Embryonic facial prominence (tissue), 1 donor: ENCODE measurements around the gene LRRFIP1.

ENCODE experiments used
- DNase-seq: peaks from one replicate; pipeline ENCODE4 v3.0.0-alpha.2; 2016; ENCODE audit errors: extremely low spot score

The LRRFIP1 gene

DNA sequence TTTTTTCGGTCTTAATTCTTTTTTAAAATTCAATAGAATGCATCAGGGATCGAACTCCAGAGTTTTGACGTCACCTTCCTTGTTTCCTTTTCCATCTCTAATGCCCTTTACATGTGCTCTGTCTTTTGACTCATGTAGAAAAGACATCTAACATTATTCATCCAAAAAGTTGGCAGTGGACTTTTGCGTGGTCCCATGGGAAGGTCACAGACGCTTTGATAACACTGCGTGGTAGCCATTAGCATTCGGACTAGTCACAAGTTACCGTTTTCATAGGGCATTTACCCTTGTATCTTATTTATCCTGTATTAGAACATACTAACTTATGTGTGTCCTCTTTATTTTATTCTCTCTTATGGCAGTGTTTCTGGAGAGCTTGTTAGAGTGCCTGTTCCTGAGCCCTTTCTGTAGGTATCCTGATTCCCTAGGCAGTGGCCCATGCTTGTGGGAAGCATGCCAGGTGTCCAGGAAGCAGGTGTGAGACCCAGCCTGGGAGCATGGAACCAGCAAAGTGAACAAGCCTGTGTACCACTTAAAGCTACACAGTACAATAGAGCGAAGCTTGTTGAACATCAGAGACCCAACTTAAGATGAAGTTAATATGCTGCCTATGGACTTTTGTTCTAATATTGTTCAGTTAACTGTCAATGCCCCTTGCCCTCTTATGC lies 97.6 kb downstream of the LRRFIP1 start:
- DNase-seq, result no peak

- DNase-seq, result no peak
These were observed 98.3 kb downstream of the LRRFIP1 start for GRCh38 chr2:237725661-237726060.

DNA sequence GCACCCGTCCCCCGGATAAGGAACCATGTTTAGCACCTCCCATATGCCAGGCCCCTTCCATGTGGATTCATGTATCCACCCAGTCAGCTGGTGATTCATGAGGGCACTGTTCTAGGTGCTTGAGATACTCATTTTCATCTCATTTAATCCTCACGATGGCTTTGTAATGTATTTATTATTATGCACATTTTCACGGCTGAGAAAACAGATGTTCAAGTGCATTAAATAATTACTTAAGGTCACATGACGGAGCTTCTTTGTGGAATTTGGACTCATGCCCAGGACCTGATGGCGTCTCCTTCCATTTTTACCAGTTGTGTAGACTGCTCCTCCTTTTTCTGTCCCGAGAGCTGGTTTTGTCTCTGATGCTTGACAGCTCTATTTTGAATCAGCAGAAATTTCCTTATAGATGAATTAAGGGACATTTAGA lies 99.0 kb downstream of the LRRFIP1 start:
- no peak for DNase-seq

GRCh38 chr2:237727363-237727762 lies 100.0 kb downstream of the LRRFIP1 start:
- no peak for DNase-seq

- DNase-seq, result no peak
These were observed 102.5 kb downstream of the LRRFIP1 start for GRCh38 chr2:237729681-237730475.

GRCh38 chr2:237731663-237732062 lies 104.3 kb downstream of the LRRFIP1 start:
- no peak for DNase-seq

DNA sequence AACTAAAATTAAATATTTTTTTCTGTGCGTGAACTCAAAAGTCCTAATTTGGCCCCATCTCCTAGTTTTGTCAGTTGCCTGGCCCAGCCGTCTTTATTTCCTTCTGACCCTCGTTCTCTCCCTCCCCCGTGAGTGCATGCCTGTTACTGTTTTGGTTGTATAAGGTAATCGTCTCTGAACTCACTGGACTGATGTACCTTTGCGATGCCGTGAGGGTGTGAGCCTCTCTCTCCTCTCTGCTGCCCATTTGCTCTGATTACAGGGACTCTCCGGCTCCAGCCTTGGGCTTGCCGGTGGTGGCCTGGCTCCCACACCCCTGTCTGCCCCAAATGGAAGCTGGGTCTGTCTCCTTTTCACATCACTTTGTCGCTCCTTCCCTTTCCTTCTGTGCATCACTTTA lies 104.7 kb downstream of the LRRFIP1 start:
- DNase-seq, result no peak

DNA sequence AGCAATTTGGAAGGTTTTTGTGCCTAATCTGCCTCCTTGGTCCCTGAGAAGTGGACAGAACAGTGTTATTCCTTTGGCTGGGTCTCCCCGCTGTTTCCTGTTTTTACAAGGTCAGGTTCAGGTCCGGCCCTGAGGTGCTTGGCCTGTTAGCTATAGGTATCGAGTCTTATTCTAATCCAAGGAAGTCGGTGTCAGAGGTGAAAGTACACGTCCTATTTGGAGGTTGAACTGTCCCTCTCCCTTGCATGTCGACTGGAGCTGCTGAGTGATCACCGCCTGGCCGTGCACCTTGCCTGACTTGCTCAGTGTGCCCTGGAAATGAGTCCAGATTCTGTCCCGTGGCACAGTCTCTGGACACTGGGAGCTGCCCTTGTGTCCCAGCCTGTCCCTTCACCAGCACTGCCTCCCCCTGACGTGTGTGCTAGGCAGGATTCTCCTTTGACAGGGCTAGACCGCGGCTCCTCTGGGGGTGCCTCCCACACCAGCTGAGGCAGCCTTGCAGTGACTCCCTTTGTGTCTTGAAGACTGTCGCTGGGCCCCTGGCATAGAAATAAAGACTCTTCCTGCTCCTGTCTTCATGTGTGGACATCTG lies 105.5 kb downstream of the LRRFIP1 start:
- no peak for DNase-seq

GRCh38 chr2:237733677-237734300 lies 106.4 kb downstream of the LRRFIP1 start:
- DNase-seq, result no peak

- DNase-seq, result no peak
These were observed 107.7 kb downstream of the LRRFIP1 start for GRCh38 chr2:237734905-237735623.

DNA sequence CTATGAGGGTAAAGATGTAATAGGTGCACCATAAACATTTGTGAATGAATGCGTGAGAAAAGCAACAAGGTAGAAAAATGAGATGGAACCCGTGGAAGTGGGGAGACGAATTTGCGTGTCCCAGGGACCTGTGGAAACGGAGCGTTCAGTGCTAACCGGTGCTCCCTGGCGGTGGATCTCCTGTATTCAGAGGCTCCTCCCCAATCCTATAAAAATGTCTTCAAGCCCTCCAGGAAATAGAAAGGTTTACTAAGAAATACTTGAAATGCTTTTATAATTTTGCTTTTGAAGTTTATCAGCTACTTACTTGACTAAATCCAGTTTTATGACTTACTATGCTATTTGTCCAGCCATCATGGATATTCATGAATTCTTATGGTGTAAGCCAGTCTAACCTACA lies 108.4 kb downstream of the LRRFIP1 start:
- DNase-seq, result no peak

DNA sequence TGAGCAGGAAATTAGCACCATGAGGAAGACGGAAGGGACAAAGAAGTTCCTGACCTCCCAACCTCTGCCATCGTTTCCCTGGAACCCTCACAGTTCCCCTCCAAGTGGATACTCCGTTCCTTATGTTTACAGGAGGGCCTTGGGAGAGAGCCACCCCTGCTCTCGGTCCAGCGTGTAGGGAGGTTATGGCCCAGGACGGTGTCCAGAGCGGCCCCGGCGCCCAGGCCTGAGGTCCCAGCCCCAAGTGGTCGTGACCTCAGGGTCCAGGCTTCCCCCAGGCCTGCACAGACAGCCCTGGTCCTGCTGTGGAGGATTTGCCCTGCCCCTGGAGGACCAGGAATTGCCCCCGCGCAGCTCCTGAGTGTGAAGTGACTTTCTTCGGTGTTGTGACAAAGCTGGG lies 109.4 kb downstream of the LRRFIP1 start:
- DNase-seq, result no peak

GRCh38 chr2:237737196-237737865 lies 109.9 kb downstream of the LRRFIP1 start:
- DNase-seq, result no peak

GRCh38 chr2:237738255-237738654 lies 110.9 kb downstream of the LRRFIP1 start:
- no peak for DNase-seq

GRCh38 chr2:237739101-237739500 lies 111.7 kb downstream of the LRRFIP1 start:
- no peak for DNase-seq

DNA sequence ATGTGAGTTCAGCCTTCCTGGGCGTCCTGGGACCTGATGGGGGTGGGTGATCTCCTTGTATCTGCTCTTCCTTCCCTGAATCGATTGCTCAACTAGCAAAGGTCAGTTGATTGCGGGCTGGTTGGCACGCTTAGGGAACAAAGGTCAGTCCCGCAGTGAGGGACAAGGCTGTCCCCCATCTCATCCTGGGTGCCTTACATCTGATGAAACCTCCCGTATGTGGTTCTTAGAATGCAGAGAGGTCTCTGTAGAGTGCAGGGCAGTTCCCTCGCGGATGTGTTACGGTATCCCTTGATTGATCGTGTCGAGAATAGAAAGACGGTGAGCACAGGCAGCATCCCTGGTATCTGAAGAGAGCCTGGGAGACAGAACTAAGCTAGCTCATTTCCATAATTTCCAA lies 114.8 kb downstream of the LRRFIP1 start:
- DNase-seq, result no peak

- no peak for DNase-seq
These were observed 115.2 kb downstream of the LRRFIP1 start for GRCh38 chr2:237742614-237743013.

GRCh38 chr2:237743024-237743423 lies 115.6 kb downstream of the LRRFIP1 start:
- DNase-seq, result no peak

GRCh38 chr2:237743561-237744269 lies 116.3 kb downstream of the LRRFIP1 start:
- DNase-seq, result no peak

GRCh38 chr2:237744270-237744612 lies 116.9 kb downstream of the LRRFIP1 start:
- DNase-seq, result no peak
